Keratinocyte (primary cell): ENCODE data around the gene SEMA4A. TPM values are rescaled to one million over a fixed set of nuclear protein-coding genes. Genes with fewer than 3 reads are reported as not detected.

Experiments used
- DNase-seq: peaks from one replicate; pipeline ENCODE4 v3.0.0-alpha.2; 2011; ENCODE audit warnings: low read depth, missing footprints, low spot score
- FAIRE-seq: peaks from 2 replicates; lab custom pipeline; 2011; peaks lifted over from hg19 to GRCh38; lab: Jason Lieb, UNC
- H2AFZ ChIP-seq: 2 replicates; pipeline ENCODE4 v1.6.0; 2012; ENCODE audit warnings: low read length, control low read depth, inconsistent platforms; ENCODE audit not compliant: control insufficient read depth
- H3K27ac ChIP-seq: 2 replicates; pipeline ENCODE4 v1.5.1; 2011; ENCODE audit warnings: low read length; ENCODE audit not compliant: control insufficient read depth, insufficient read depth
- H3K27me3 ChIP-seq: 3 replicates; pipeline ENCODE4 v1.6.0; 2011; ENCODE audit warnings: low read length; ENCODE audit not compliant: control insufficient read depth, insufficient read depth; ENCODE audit errors: extremely low read depth
- H3K36me3 ChIP-seq, 2 experiments: 2 replicates in 1 of 2; 3 replicates in 1 of 2; pipeline ENCODE4 v1.5.1; 2011; ENCODE audit warnings: low read length in 2 of 2, mild to moderate bottlenecking in 1 of 2; ENCODE audit not compliant: control insufficient read depth in 2 of 2, insufficient read depth in 2 of 2; ENCODE audit errors: extremely low read depth in 1 of 2
- H3K4me1 ChIP-seq: 3 replicates; pipeline ENCODE4 v1.5.1; 2011; ENCODE audit warnings: low read length; ENCODE audit not compliant: control insufficient read depth, insufficient read depth; ENCODE audit errors: extremely low read depth
- H3K4me2 ChIP-seq: 3 replicates; pipeline ENCODE4 v1.6.0; 2011; ENCODE audit warnings: low read depth, low read length; ENCODE audit not compliant: control insufficient read depth, insufficient read depth; ENCODE audit errors: extremely low read depth
- H3K4me3 ChIP-seq, 3 experiments: fragments of 200-600 bp in 1 of 3; sonication (generic) in 1 of 3; 2 replicates in 2 of 3; 3 replicates in 1 of 3; pipeline ENCODE4 v1.5.1; 2011 to 2016; ENCODE audit warnings: low read length in 3 of 3, mild to moderate bottlenecking in 3 of 3, control low read depth in 2 of 3, inconsistent platforms in 1 of 3, low read depth in 1 of 3, mixed read lengths in 1 of 3, mixed run types in 1 of 3, moderate library complexity in 1 of 3; ENCODE audit not compliant: control insufficient read depth in 2 of 3, insufficient read depth in 2 of 3; ENCODE audit errors: extremely low read depth in 1 of 3
- H3K79me2 ChIP-seq: 2 replicates; pipeline ENCODE4 v1.6.0; 2012; ENCODE audit warnings: low read length; ENCODE audit not compliant: control insufficient read depth, insufficient read depth
- H3K9ac ChIP-seq: 3 replicates; pipeline ENCODE4 v1.6.0; 2011; ENCODE audit warnings: low read length; ENCODE audit not compliant: control insufficient read depth, insufficient read depth; ENCODE audit errors: extremely low read depth
- H3K9me1 ChIP-seq: 3 replicates; pipeline ENCODE4 v1.6.0; 2011; ENCODE audit warnings: low read length; ENCODE audit not compliant: control insufficient read depth, insufficient read depth; ENCODE audit errors: extremely low read depth
- H3K9me3 ChIP-seq: 2 replicates; pipeline ENCODE4 v1.5.1; 2012; ENCODE audit warnings: low read depth, low read length; ENCODE audit not compliant: control insufficient read depth
- H4K20me1 ChIP-seq: 3 replicates; pipeline ENCODE4 v1.6.0; 2011; ENCODE audit warnings: low read length; ENCODE audit not compliant: control insufficient read depth, insufficient read depth; ENCODE audit errors: extremely low read depth
- EZH2 ChIP-seq: IDR thresholded peaks from one replicate; pipeline ENCODE4 v1.6.1; 2012; ENCODE audit warnings: inconsistent platforms, mild to moderate bottlenecking, low read length, moderate library complexity
- dilution Hi-C: fragments of 300-500 bp; cut with MboI; formaldehyde crosslinking; loops from one replicate; pipeline ENCODE4 v1.7.0; 2020; ENCODE audit warnings: low sequenced_read_pairs; ENCODE audit not compliant: extremely low pct_ligation_motif_present
- polyA plus RNA-seq, 5 experiments: library from polyadenylated mRNA; depleted of rRNA in 3 of 5; stranded (reverse) in 3 of 5; stranded (forward) in 1 of 5; unstranded in 1 of 5; fragments of >200 nt; gene quantifications; 1 replicate in 1 of 5; 2 replicates in 3 of 5; 3 replicates in 1 of 5; pipeline versions ENCODE4 v1.2.1 to v1.2.3, GENCODE V29; 2011 to 2012; ENCODE audit warnings: missing spikeins in 2 of 5, low read depth in 1 of 5, low replicate concordance in 1 of 5
- TF ChIP-seq, protein P1 (sequence below), 3 experiments: IDR thresholded peaks in 1 of 3; conservative IDR thresholded peaks in 1 of 3; optimal IDR thresholded peaks in 1 of 3; 2 replicates in 2 of 3; 3 replicates in 1 of 3; pipeline versions ENCODE3 to v1.5.1; 2011; ENCODE audit warnings: low read length in 3 of 3, mild to moderate bottlenecking in 3 of 3, moderate library complexity in 2 of 3, control low read depth in 1 of 3, inconsistent platforms in 1 of 3; ENCODE audit not compliant: insufficient read depth in 2 of 3; ENCODE audit errors: extremely low read depth in 1 of 3

SEMA4A gene
- polyA plus RNA-seq, 1 donor (not counting 4 experiments of a cell fraction or from before 2014, with no cell fraction given): 7.9 TPM

DNA sequence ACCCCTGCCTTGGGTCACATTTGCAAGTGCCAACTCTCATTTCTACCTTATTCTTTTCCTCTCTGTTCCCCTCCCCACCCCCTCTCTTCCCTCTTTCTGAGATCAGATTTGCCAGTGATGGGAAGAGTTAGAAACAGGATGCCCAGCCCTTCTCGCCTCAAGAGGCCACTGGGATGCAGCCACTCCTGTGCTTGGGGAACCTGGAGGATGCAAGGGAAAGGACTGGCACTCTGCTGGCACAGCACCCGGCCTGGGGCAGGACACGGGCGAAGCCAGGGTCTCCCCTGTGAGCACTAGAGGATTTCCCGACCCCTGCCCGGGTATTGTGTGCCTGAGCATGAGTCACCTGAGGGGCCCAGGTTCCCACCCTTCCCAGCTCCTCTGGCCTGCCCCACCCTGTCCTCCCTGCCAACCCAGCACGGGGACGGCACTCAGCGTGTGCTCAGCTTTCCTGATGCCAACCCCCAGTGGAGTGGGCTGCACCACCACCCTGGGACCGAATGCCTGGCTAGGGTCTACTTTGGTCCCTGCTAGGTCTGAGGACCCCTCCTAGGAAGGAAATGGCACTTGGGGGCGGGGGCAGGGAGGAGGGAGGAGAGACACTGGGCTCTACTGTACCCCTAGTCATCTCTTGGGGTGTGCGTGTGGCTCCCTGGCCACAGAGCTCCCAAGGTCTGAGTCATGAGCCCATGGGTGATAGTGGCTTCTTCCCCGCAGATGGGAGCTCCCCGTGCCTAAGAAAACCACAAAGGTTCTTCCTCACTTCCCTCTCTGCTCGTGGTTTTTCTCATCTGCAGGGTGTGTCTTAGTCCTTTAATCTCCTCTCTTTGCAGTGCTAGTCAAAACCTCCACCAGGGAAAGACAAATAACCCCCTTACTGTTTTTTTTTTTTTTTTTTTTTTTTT, 26.5 kb upstream of the SEMA4A start:
- no peaks in the 10 kb centered on the region for H3K9me1 ChIP-seq
- peak; percentile 26 for FAIRE-seq
- H3K36me3 ChIP-seq: peaks cover 8 to 33% of the 10 kb centered on the region in 2 experiments
- dilution Hi-C loops: no loop called here
- peak overlapping the region; percentile 86 for H3K9ac ChIP-seq
- peaks cover 77% of the 10 kb centered on the region for H3K79me2 ChIP-seq
- TF ChIP-seq EZH2: no peak
- TF ChIP-seq, protein P1, sequence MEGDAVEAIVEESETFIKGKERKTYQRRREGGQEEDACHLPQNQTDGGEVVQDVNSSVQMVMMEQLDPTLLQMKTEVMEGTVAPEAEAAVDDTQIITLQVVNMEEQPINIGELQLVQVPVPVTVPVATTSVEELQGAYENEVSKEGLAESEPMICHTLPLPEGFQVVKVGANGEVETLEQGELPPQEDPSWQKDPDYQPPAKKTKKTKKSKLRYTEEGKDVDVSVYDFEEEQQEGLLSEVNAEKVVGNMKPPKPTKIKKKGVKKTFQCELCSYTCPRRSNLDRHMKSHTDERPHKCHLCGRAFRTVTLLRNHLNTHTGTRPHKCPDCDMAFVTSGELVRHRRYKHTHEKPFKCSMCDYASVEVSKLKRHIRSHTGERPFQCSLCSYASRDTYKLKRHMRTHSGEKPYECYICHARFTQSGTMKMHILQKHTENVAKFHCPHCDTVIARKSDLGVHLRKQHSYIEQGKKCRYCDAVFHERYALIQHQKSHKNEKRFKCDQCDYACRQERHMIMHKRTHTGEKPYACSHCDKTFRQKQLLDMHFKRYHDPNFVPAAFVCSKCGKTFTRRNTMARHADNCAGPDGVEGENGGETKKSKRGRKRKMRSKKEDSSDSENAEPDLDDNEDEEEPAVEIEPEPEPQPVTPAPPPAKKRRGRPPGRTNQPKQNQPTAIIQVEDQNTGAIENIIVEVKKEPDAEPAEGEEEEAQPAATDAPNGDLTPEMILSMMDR (optimal IDR thresholded peaks at IDR 0.05 in 1 of 3, IDR thresholded peaks at IDR 0.05 in 1 of 3, conservative IDR thresholded peaks at IDR 0.05 in 1 of 3; ENCODE audit: extremely low read depth in 1 of 3, insufficient read depth in 2 of 3, low read length in 3 of 3): no peak
- H3K4me3 ChIP-seq: peak overlapping the region; percentile 9 to 33 (median 19)
- H3K27ac ChIP-seq: peak overlapping the region; percentile 97
- no peaks in the 10 kb centered on the region for H3K27me3 ChIP-seq
- H2AFZ ChIP-seq: no peak overlapping the region
- no peaks in the 10 kb centered on the region for H3K9me3 ChIP-seq
- peaks cover 5% of the 10 kb centered on the region for H4K20me1 ChIP-seq
- H3K4me2 ChIP-seq: peak overlapping the region; percentile 75
- no peak for DNase-seq
- peaks cover 84% of the 10 kb centered on the region for H3K4me1 ChIP-seq

DNA sequence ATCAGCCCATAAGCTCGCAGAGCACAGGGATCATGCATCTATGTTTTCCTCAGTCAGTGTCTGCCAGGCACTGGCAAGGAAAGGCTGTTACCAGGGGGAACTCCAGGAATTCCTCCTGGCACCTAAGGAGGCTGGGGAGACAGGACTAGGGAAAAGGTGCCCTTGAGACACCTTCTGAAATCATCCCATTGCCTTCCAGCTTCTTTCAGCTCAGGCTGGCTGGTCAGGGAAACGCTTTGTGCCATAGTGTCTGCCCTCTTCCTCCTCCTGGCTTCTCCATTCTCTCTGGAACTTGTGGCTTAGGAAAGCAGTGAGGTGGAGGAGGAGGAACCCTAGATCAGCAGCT, 25.1 kb upstream of the SEMA4A start:
- Histone ChIP-seq H3K9me3 (no peaks in the 10 kb centered on the region), H3K9ac (peak overlapping the region; percentile 80), H3K27ac (peak overlapping the region; percentile 97), H3K27me3 (no peaks in the 10 kb centered on the region), H3K36me3 (peaks cover 15 to 36% of the 10 kb centered on the region in 2 experiments), H3K9me1 (no peaks in the 10 kb centered on the region), H4K20me1 (peaks cover 5% of the 10 kb centered on the region), H3K4me3 (peak overlapping the region in 2 of 3 experiments; percentile 18 to 39), H2AFZ (no peak overlapping the region), H3K4me2 (peak overlapping the region; percentile 75), H3K4me1 (peaks cover 70% of the 10 kb centered on the region), H3K79me2 (peaks cover 71% of the 10 kb centered on the region)
- dilution Hi-C loops: no loop called here
- TF ChIP-seq EZH2: no peak
- TF ChIP-seq, protein P1 (optimal IDR thresholded peaks at IDR 0.05 in 1 of 3, IDR thresholded peaks at IDR 0.05 in 1 of 3, conservative IDR thresholded peaks at IDR 0.05 in 1 of 3; ENCODE audit: extremely low read depth in 1 of 3, insufficient read depth in 2 of 3, low read length in 3 of 3): no peak
- FAIRE-seq (no peak), DNase-seq (no peak)
